HG03565 (cell line): ENCODE measurements around the gene SLC30A1.
"Not testable (repeated sequence)": the region's sequence is repeated elsewhere in the genome, so short reads cannot be mapped to it uniquely, and the experiment has no call there.

Source experiments
- ATAC-seq: cut with Tn5 transposase; IDR thresholded peaks from one replicate; pipeline ENCODE4 v1.9.1; 2021; ENCODE audit warnings: mild to moderate bottlenecking, moderate library complexity; ENCODE audit not compliant: unreplicated experiment

The SLC30A1 gene

DNA sequence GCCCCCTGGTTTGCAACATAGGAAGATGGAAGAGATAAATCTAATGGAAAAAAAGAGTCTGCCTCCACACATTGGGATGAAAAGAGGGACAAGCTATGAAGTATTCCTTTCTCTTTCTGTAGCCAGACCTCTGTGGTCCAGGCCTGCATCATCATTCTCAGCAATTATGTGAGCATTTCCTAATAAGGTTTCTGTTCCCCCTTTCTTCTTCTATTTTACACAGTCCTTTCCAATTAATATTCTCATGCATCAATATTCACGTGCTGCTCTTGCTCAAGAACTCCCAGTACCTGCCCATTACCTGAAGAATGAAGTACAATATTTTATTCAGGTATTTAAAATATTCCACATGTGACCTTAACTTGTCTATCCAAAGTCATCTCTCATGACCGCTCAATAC lies 8.2 kb upstream of the SLC30A1 start:
- ATAC-seq, result no peak

GRCh38 chr1:211586538-211586937 lies 7.6 kb upstream of the SLC30A1 start:
- ATAC-seq, result no peak

DNA sequence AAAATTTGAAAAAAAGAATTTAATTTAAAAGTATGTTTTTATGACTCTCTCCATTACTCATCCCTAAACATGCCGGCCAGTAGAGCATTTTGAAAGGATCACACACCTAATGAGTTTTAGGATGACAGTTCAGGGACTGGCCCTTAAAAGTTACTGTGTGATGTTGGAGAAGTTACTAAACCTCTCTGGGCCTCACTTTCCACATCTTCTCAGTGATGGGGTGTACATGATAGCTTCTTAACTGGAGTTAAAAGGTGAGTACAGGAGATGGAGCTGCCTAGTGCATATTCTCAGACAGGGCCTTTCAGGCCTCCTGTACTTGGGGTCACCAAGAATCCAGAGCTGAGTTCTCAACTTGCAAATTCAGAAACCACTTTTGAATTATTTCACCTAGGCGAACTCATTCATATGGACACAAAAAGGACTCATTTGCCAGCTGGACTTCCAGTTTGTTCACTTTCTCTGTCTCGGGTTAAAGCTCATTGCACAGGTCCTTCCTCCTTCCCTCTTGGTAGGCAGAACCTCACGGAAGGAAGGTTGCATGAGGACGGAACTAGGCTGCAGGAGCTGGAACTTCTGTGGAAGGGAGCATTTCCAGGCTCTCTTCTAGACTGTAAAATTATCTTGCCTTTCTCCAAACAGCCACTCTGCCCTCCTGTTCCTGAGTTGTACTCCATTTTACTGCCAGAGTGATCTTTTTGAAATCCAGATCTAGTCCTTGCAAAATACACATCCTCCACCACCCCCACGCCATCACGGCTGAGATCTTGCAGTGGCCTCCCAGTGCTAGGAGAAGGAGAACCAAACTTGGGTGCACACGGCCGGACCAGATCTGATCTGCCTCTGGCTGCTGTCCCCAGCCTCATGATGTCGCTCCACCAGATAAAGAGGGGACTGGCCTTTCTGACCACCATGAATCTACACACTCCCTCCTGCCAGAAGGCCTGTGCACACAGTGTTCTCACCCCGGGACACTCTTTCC lies 4.3 kb upstream of the SLC30A1 start:
- no peak for ATAC-seq

GRCh38 chr1:211581526-211581925 lies 2.6 kb upstream of the SLC30A1 start:
- ATAC-seq, result no peak

- ATAC-seq, result no peak
These were observed 1.3 kb upstream of the SLC30A1 start for GRCh38 chr1:211580303-211580687.

GRCh38 chr1:211579440-211580302 lies 710 bp upstream of the SLC30A1 start:
- peak; percentile 14 for ATAC-seq

- ATAC-seq, result peak; percentile 23
These were observed 932 bp downstream of the SLC30A1 start for GRCh38 chr1:211577819-211578639.

DNA sequence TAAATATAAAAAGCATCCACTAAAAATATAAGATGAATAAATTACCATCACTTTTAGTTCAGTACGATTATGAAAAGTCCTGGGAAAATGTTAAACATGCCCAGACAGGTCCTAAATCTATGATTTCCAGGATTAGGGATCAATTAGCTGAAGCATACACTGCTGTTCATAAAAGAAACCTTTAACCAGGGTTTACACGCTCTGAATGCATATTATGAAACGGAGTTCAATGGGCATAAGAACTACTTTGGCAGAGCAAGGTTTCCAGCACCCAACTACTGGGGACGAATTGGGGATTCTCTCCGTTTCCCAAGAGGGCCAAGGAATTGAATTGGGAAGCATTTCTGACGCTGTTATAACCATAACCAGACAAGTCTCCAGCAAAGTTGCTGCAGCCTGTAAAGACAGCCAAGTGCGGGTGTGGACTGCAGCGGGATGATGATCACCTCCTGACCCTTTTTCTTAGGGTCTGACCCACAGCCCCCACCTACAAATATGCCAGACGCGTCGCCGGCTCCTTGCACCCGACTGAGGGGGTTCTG lies 1.6 kb downstream of the SLC30A1 start:
- ATAC-seq, result no peak

DNA sequence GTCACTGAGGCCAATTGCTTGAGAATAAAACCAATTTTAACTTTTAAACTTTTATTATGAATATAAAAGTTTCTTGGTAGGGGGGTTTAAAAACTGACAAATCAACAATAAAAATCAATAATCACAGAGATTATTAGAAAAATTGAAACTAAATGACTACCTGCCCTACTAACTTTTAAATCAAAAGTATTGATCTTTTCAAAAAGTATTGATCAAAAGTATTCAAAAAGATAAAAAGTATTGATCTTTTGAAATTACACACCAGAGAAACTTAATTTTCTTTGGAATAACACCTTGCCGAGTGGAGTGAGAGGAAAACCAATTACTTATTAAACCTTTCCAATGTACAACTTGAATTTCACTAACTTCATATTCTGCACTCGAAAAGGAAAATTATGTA lies 2.2 kb downstream of the SLC30A1 start:
- ATAC-seq, result no peak

GRCh38 chr1:211574705-211575104 lies 4.3 kb downstream of the SLC30A1 start:
- ATAC-seq, result no peak

DNA sequence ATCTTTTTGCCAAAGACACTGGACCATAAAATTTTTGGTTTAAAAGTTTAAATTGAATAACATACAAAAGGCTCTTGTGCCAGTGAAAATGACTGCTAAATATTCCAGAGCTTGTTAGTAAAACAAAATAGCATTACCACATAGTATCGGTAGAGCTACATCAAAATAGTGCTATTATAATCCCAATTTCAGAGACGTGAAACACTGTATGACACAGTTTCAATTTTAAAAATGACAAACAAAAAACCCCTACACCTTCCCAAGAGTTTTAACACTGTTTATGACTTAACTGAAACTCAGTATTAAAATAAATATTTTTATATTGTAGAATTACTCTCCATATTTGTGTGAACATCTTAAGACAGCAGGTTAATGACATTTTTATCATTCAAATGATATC lies 7.0 kb downstream of the SLC30A1 start:
- ATAC-seq, result no peak

- ATAC-seq, result not testable (repeated sequence)
These were observed 8.6 kb downstream of the SLC30A1 start for GRCh38 chr1:211570378-211570777.

DNA sequence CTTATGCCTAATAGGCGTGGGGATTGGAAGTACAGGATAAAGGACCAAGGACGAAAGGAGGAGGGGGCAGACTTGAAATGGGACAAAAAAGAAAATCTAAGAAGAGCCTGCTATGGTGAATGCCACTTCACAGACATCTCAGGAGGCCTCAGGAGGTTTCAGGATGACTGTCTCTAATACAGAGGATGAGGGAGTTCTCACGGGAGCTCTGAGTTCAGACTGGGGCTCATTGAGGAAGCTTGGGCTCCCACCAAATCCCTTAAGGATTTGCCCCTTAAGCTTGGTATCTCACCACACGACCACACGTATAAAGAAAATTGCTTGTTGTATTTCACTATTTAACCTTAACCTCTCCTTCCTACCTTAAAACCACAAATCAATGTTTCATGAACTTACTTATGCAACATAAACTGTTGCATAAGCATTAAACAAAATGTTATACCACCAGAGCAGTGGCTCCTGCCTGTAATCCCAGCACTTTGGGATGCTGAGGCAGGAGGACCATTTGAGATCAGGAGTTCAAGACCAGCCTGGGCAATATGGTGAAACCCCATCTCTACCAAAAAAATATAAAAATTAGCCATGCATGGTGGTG lies 12.4 kb downstream of the SLC30A1 start:
- ATAC-seq, result peak; percentile 89

DNA sequence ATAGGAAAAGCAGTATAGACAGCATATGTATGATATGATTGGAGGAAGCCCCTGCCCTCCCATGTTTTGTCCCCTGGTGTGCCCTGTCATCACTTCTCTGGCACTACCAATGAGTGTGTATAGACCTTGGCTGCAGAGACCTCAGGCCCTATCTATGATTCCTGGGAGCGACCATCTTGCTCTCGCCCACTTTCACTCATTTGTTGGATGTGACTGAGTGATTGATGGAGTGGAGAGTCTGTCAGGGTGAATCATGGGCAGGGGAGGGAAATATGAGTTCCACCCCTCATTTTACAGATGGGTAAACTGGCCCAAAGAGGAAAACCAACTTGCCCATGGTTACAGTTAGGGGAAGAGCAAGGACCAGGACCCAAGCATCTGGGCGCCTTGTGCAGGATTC lies 14.9 kb downstream of the SLC30A1 start:
- ATAC-seq, result no peak

GRCh38 chr1:211559222-211560010 lies 19.5 kb downstream of the SLC30A1 start:
- no peak for ATAC-seq

DNA sequence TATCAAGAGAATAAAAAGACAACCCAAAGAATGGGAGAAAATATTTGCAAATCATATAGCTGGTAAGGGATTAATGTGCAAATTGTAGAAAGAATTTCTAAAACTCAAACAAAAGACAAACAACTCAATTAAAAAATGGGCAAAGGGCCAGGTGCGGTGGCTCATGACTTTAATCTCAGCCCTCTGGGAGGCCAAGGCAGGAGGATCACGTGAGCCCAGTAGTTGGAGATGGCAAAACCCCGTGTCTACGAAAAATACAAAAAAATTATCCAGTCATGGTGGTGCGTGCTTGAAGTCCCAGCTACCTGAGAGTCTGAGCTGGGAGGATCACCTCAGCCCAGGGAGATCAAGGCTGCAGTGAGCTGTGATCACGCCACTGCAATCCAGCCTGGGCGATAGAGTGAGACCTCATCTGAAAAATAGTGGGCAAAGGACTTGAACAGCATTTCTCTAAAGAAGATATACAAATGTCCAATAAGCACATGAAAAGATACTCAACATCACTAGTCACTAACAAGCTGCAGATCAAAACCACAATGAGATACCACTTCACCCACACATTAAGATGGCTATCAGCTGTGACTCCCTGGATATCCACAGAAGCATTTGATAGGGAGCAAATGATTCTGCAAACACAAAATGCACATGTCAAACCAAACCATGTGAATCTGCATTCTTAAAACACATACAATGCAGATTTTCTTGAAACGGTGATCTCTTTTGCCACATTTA lies 20.9 kb downstream of the SLC30A1 start:
- ATAC-seq, result no peak

GRCh38 chr1:211553549-211553948 lies 25.4 kb downstream of the SLC30A1 start:
- ATAC-seq, result no peak

DNA sequence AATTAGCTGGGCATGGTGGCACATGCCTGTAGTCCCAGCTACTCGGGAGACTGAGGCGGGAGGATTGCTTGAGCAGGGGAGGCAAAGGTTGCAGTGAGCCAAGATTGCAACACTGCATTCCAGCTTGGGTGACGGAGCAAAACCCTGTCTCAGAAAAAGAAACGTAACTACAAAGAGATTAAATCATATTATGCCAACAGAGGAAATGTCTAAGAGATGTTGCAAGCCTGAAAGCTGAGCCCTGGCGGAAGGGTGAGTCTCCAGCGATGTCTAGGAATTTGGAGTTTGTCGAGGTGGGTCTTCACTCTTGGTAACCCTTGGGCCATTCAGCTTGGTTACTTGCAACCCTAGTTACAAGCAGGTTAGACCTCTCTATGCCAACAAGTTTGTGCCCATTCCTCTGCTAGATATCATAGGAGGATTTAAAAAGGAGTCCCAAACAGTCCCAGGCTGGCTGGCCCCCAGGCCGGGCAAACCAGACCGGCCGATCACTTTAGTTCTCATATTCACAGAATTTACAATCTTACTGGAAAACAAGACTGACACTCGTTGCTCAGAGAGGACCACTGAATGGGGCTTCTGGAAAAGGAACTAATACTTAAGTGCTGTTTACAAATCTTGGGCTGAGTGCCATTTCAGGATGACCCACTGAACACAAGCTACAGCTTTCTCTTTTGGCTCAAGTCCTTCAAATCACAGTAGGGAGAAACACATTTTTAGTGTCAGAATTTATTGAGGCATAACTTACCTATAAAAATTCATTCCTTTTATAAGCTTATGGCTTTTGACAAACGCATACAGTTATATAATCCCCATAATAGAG lies 27.1 kb downstream of the SLC30A1 start:
- ATAC-seq, result no peak
